HPDE6-E6E7 (cell line): ENCODE measurements around the gene NT5C1A.

ENCODE experiments used
- DNase-seq: peaks from one replicate; pipeline ENCODE4 v3.0.0; 2011; ENCODE audit warnings: missing footprints; ENCODE audit errors: extremely low spot score

NT5C1A gene

GRCh38 chr1:39637361-39637760 lies 34.5 kb downstream of the NT5C1A start:
- no peak for DNase-seq

GRCh38 chr1:39635871-39636210 lies 36.1 kb downstream of the NT5C1A start:
- DNase-seq = no peak

- DNase-seq = no peak
Observed at GRCh38 chr1:39635205-39635870, 36.6 kb downstream of the NT5C1A start.

GRCh38 chr1:39633422-39633821 lies 38.5 kb downstream of the NT5C1A start:
- DNase-seq = no peak

- no peak for DNase-seq
Observed at GRCh38 chr1:39632682-39633417, 39.1 kb downstream of the NT5C1A start.

GRCh38 chr1:39632323-39632681 lies 39.6 kb downstream of the NT5C1A start:
- DNase-seq = no peak

DNA sequence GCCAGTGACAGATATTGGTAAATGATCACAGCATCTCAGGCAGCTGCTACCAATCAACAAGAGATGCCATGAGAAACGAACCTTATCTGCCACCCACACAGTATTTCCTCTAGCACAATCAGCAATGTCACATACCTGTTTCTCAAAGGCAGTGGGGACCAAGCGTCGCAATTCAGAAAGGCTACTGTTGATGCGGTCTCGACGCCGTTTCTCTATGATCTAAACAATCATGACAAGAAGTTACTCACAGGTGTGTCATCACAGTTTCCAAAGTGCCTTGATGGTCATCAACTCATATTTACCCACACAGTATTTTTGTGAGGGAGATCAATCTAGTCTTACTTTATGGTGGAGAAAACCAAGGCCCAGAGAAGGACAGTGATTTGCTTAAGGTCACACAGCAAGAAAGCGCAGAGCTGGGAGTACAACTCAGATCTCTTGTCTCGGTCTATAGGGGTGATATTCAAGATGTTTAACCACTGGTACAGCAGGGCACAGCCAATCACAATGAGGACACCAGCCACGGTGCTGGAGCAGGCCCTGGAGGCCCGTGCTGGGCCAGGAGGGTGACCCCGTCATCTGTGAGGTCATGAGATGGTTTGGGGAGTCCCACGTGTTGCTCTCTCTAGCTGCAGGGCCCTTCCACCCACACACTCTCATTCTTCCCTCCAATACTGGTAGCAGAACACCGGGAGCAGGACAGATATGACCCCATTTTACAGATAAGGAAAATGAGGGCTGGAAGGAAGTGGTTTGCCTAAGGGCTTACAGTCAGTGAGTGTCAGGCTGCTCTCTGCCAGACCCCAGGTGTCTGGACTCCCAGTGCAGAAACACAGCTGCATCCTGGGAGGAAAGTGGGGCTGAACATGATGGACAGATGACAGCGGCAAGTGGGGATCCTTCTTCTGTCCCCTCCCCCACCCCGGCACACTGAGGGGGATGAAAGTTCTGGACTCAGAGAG lies 40.3 kb downstream of the NT5C1A start:
- no peak for DNase-seq

GRCh38 chr1:39628807-39629350 lies 43.0 kb downstream of the NT5C1A start:
- no peak for DNase-seq

- DNase-seq = no peak
Observed at GRCh38 chr1:39626646-39627045, 45.3 kb downstream of the NT5C1A start.

- DNase-seq = no peak
Observed at GRCh38 chr1:39625462-39626273, 46.2 kb downstream of the NT5C1A start.

GRCh38 chr1:39625009-39625408 lies 46.9 kb downstream of the NT5C1A start:
- no peak for DNase-seq

GRCh38 chr1:39623053-39623452 lies 48.9 kb downstream of the NT5C1A start:
- no peak for DNase-seq

DNA sequence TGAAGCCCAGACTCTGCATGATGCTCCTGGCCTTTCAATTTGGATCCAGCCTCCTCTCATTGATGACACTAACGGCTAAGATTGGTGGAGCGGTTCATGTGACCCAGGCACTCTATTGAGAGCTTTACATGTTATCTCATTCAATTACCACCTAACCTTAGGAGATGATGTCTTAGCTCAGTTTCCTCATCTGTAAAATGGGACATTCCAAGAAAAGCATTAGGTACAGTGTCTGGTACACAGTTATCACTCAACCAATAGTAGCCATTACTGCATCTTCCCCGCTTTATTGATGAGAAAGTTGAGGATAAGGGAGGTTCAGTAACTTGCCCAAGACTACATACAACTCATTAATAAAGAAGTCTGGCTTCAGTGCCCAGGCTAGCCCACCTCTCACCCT lies 49.5 kb downstream of the NT5C1A start:
- DNase-seq = no peak

DNA sequence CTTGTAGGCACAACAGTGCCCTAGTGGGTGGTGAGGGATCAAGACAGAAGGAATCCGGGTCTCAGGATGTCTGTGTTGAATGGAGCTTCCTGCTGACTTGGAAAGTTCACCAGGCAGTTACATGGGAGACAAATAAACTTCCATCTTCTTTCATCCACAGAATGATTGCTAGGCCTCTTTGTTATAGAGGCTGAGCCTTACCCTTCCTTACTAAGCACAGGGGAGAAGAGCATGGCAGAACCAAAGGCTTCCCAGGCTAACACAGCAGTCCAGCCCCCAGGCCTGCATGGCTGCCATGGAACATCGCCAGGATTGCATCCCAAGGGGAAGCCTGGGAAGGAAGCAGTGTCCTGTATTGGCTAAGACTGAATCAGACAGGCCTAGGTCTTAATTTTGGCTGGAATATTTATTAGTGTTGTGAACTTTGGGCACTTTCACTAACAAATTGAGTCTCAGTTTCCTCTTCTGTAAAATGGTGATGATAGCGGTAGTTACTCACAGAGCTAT lies 51.2 kb downstream of the NT5C1A start:
- no peak for DNase-seq

GRCh38 chr1:39617488-39618049 lies 54.3 kb downstream of the NT5C1A start:
- DNase-seq = no peak

- DNase-seq = no peak
Observed at GRCh38 chr1:39615086-39615673, 56.7 kb downstream of the NT5C1A start.

DNA sequence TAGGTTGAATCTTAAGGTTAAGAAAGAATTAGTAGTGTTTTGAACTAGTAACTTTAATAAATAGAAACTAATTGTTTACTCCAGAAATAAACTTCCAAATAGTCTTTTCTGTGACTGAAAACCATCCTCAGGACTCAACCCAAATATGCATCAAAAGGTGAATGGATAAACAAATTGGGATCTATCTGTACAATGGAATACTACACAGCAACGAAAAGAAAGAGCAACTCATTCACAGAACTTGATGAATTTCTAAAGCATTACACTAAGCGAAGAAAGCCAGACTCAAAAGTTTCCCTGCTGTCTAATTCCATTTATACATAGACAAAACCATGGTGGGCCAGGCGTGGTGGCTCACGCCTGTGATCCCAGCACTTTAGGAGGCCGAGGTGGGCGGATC lies 57.4 kb downstream of the NT5C1A start:
- DNase-seq = no peak

GRCh38 chr1:39613250-39613649 lies 58.7 kb downstream of the NT5C1A start:
- DNase-seq = no peak

DNA sequence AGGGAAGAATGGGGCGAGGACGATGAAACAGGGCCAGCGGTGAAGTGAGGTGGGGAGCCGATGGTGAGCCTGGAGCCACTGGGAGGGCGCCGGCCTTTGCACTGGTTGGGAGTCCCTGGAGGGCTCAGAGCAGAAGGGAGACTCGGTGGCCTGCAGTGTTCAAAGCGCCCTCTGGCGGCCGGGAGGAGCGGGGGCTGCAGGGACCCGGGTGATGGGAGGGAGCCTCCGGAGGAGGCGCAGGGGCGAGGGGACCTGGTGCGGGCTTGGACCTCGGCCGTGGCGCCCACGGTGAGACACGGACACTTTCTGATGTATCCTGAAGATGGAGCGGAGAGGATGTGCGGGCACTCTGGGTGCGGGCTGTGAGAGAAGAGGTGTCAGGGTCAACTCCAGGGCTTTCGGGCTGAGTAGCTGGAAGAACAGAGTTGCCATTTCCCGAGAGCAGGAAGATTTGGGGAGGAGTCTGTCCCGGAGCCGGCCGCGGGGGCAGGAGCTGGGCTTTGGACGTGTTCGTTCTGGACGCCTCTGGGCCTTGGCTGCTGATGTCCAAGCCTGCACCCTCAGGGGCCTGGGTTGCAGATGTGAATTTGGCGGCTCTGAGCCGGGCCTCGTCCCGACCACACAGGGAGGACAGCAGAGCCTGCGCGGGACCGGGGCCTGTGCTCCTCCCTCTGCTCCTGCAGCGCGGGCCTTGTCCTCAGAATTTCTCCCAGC lies 62.1 kb downstream of the NT5C1A start:
- no peak for DNase-seq
